22Rv1 (cell line): Measurements from ENCODE around the gene PIP4K2C.

Experiments
- CTCF ChIP-seq: fragments of 450-650 bp; IDR thresholded peaks from 2 replicates; pipeline ENCODE4 v1.5.1; 2017; ENCODE audit warnings: mild to moderate bottlenecking
- ZFX ChIP-seq: fragments of 450-650 bp; IDR thresholded peaks from 2 replicates; pipeline ENCODE4 v1.6.1; 2017; ENCODE audit warnings: antibody characterized with exemption, borderline replicate concordance

- TF ChIP-seq CTCF: no peak
- no peak for TF ChIP-seq ZFX
Measured at GRCh38 chr12:57564178-57564740, 26.7 kb upstream of the PIP4K2C start.
